Natural killer cell (primary cell): ENCODE measurements around the gene SMCHD1. TPM values are rescaled to one million over a fixed set of nuclear protein-coding genes. Genes with fewer than 3 reads are reported as not detected.

Experiments
- ATAC-seq, 3 donors: fragments of 150-1000 bp in 2 of 3; fragments of 200-7000 bp in 1 of 3; cut with Tn5 transposase; 1 replicate in 1 of 3; 2 replicates in 2 of 3; pipeline ENCODE4 v1.10.0; 2021; ENCODE audit warnings: mild to moderate bottlenecking in 2 of 3, moderate library complexity in 2 of 3
- DNase-seq, 2 donors: peaks; one replicate each; pipeline versions ENCODE4 v3.0.0 to v3.0.0-alpha.2; 2013 to 2021; ENCODE audit warnings: mixed read lengths in 1 of 2
- H3K27ac ChIP-seq: one replicate; pipeline ENCODE4 v1.5.1; 2013; ENCODE audit warnings: mild to moderate bottlenecking, low read length
- H3K27me3 ChIP-seq: one replicate; pipeline ENCODE4 v1.6.1; 2013; ENCODE audit warnings: low read length; ENCODE audit not compliant: control insufficient read depth, insufficient read depth
- H3K36me3 ChIP-seq: one replicate; pipeline ENCODE4 v1.6.1; 2013; ENCODE audit warnings: low read length; ENCODE audit not compliant: control insufficient read depth, insufficient read depth
- H3K4me1 ChIP-seq: one replicate; pipeline ENCODE4 v1.6.1; 2013; ENCODE audit warnings: low read length; ENCODE audit not compliant: control insufficient read depth, insufficient read depth
- H3K4me3 ChIP-seq: one replicate; pipeline ENCODE4 v1.5.1; 2013; ENCODE audit warnings: low read length
- H3K9me3 ChIP-seq: one replicate; pipeline ENCODE4 v1.6.1; 2013; ENCODE audit warnings: low read length; ENCODE audit not compliant: control insufficient read depth, insufficient read depth
- H3K27ac Mint-ChIP-seq, 2 donors: one replicate each; pipeline ENCODE4 v1.8.0; 2022; ENCODE audit warnings: mild to moderate bottlenecking in 2 of 2, mixed read lengths in 2 of 2, moderate library complexity in 1 of 2
- H3K27me3 Mint-ChIP-seq, 2 donors: one replicate each; pipeline ENCODE4 v1.8.0; 2022; ENCODE audit warnings: low read depth in 2 of 2, mixed read lengths in 2 of 2
- H3K36me3 Mint-ChIP-seq: one replicate; pipeline ENCODE4 v1.8.0; 2022; ENCODE audit warnings: mixed read lengths
- H3K4me1 Mint-ChIP-seq, 2 donors: one replicate each; pipeline ENCODE4 v1.8.0; 2022; ENCODE audit warnings: mixed read lengths in 2 of 2
- H3K4me3 Mint-ChIP-seq: one replicate; pipeline ENCODE4 v1.8.0; 2022; ENCODE audit warnings: mild to moderate bottlenecking, moderate library complexity, mixed read lengths
- H3K9me3 Mint-ChIP-seq, 2 donors: one replicate each; pipeline ENCODE4 v1.8.0; 2022; ENCODE audit warnings: mixed read lengths in 2 of 2
- WGBS: methylation state at CpG from one replicate; pipeline ENCODE4 v1.1.7; 2013; ENCODE audit warnings: missing lambda C conversion rate; ENCODE audit not compliant: insufficient coverage; 5-methylcytosine and 5-hydroxymethylcytosine counted together
- intact Hi-C: fragments of 100-400 bp; cut with micrococcal nuclease; formaldehyde crosslinking; loops from one replicate; pipeline ENCODE4 v1.14.2; 2022
- total RNA-seq, 4 donors: library from RNA; stranded (reverse); fragments of 120-200 nt in 1 of 4; gene quantifications; one replicate each; pipeline versions ENCODE4 v1.2.3 to v1.2.4, GENCODE V29; 2013 to 2022
- TF ChIP-seq, protein P1 (sequence below): fragments of 200-600 bp; IDR thresholded peaks from one replicate; pipeline ENCODE4 v1.8.0; 2022; ENCODE audit warnings: antibody characterized with exemption

Gene SMCHD1
- total RNA-seq, 3 donors from 2014 or later (not counting 1 experiment from before 2014, with no cell fraction given) = 200 to 240 (median 203) TPM

DNA sequence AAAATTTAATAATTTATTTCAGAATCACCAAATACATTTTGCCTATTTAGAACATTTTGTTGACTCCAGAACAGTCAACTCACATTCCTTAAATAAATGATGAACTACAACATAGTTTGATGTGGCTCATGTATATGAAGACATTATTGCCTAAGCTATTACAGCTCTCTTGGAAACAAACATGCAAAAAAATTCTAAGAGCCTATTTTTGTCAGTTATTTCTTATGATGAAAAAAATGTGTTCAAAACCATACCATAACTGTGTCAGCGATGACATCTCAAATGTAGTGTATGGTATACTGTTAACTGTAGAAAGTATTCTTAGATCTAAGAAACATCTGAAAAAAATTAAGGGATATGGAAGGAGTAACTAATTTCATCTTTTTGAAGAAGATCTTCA, 185.0 kb downstream of the SMCHD1 start:
- H3K27me3 Mint-ChIP-seq = peaks cover 13 to 20% of the 10 kb centered on the region in 2 donors
- peaks cover 9% of the 10 kb centered on the region for H3K36me3 Mint-ChIP-seq
- WGBS = no CpG with 5 or more reads among the region's 1 CpG
- Histone ChIP-seq H3K4me1 (peaks cover under 1% of the 10 kb centered on the region), H3K4me3 (no peak overlapping the region), H3K27ac (no peak overlapping the region), H3K36me3 (no peaks in the 10 kb centered on the region), H3K9me3 (no peaks in the 10 kb centered on the region), H3K27me3 (no peaks in the 10 kb centered on the region)
- ATAC-seq (no peak), DNase-seq (no peak)
- intact Hi-C loops = no loop called here
- H3K9me3 Mint-ChIP-seq = no peaks in the 10 kb centered on the region
- TF ChIP-seq, protein P1, sequence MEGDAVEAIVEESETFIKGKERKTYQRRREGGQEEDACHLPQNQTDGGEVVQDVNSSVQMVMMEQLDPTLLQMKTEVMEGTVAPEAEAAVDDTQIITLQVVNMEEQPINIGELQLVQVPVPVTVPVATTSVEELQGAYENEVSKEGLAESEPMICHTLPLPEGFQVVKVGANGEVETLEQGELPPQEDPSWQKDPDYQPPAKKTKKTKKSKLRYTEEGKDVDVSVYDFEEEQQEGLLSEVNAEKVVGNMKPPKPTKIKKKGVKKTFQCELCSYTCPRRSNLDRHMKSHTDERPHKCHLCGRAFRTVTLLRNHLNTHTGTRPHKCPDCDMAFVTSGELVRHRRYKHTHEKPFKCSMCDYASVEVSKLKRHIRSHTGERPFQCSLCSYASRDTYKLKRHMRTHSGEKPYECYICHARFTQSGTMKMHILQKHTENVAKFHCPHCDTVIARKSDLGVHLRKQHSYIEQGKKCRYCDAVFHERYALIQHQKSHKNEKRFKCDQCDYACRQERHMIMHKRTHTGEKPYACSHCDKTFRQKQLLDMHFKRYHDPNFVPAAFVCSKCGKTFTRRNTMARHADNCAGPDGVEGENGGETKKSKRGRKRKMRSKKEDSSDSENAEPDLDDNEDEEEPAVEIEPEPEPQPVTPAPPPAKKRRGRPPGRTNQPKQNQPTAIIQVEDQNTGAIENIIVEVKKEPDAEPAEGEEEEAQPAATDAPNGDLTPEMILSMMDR = no peak
- H3K27ac Mint-ChIP-seq = no peak overlapping the region
- no peaks in the 10 kb centered on the region for H3K4me1 Mint-ChIP-seq
- no peak overlapping the region for H3K4me3 Mint-ChIP-seq

DNA sequence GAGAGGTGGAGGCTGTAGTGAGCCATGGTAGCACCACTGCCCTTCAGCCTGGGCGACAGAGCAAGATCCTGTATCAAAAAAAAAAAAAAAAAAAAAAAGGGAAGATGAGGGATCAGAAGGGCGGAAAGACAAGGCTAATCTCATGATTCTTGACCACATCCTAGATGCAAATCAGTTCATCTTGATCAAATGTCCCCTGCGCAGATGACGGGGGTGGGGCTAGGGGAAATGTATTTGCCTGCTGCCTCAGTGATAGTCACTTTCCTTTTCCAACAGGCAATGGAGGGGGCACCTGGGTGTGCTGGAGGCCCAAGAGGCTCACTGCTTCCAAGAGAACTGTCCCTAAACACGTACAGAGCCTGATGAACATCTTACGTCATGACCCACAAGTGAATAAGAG, 187.6 kb downstream of the SMCHD1 start:
- H3K9me3 Mint-ChIP-seq = no peaks in the 10 kb centered on the region
- no peak overlapping the region for H3K27ac ChIP-seq
- H3K4me1 Mint-ChIP-seq = peaks cover 11 to 21% of the 10 kb centered on the region in 2 donors
- peaks cover 5% of the 10 kb centered on the region for H3K36me3 Mint-ChIP-seq
- no peaks in the 10 kb centered on the region for H3K36me3 ChIP-seq
- no peak overlapping the region for H3K4me3 ChIP-seq
- TF ChIP-seq, protein P1 = no peak
- ATAC-seq = peak in 1 of 3 donors; percentile 42
- no peak for DNase-seq
- peaks cover 11% of the 10 kb centered on the region for H3K27me3 ChIP-seq
- peaks cover 22% of the 10 kb centered on the region for H3K4me1 ChIP-seq
- H3K4me3 Mint-ChIP-seq = no peak overlapping the region
- peaks cover 30 to 36% of the 10 kb centered on the region in 2 donors for H3K27me3 Mint-ChIP-seq
- no peaks in the 10 kb centered on the region for H3K9me3 ChIP-seq
- intact Hi-C loops = no loop called here
- no peak overlapping the region for H3K27ac Mint-ChIP-seq
- 76% methylated on average over 5 of the region's 6 CpGs for WGBS

DNA sequence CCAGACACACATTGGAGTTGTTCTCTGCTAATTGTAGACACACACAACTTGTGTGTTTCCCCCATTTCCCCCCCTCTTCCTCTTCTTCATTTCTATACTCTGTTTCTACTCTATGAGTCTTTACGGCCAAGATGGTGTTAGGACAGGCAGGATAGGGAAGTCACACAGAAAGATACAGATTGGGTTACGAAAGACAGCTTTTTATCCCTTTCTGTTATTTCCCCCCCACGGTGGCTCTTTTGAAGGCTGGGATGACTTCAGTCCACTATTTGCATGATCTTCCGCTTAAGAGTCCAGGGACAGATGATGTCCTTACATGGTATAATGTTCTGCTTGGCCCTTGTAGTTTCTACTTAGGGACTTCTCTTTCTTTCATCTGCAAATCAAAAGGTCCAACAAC, 189.6 kb downstream of the SMCHD1 start:
- no peak for ATAC-seq
- peaks cover 20 to 28% of the 10 kb centered on the region in 2 donors for H3K4me1 Mint-ChIP-seq
- no peaks in the 10 kb centered on the region for H3K9me3 Mint-ChIP-seq
- DNase-seq = peak in 1 of 2 donors; percentile 6
- Histone ChIP-seq H3K4me1 (peaks cover 24% of the 10 kb centered on the region), H3K9me3 (no peaks in the 10 kb centered on the region), H3K27ac (no peak overlapping the region), H3K4me3 (no peak overlapping the region), H3K27me3 (peaks cover 31% of the 10 kb centered on the region), H3K36me3 (no peaks in the 10 kb centered on the region)
- H3K36me3 Mint-ChIP-seq = no peaks in the 10 kb centered on the region
- intact Hi-C loops = no loop called here
- TF ChIP-seq, protein P1 = no peak
- no peak overlapping the region for H3K27ac Mint-ChIP-seq
- H3K4me3 Mint-ChIP-seq = peak overlapping the region; percentile 43
- H3K27me3 Mint-ChIP-seq = peaks cover 44 to 48% of the 10 kb centered on the region in 2 donors
- WGBS = 75% methylated on average over 2 of the region's 4 CpGs
